SK-N-SH treated with all-trans-retinoic acid at 6 μM for 48 hours (cell line): ENCODE measurements around the gene MB21D2.
A peak's percentile ranks its signal among the peaks of the same experiment; 100 is the strongest.

Experiments used
- ATAC-seq: fragments of 200-7000 bp; cut with Tn5 transposase; 3 replicates; pipeline ENCODE4 v1.9.1; 2020; ENCODE audit warnings: mild to moderate bottlenecking, moderate library complexity
- CSDC2 ChIP-seq: fragments of 250-450 bp; sonication (Bioruptor Pico); IDR thresholded peaks from 2 replicates; pipeline ENCODE4 v1.5.0; 2020; ENCODE audit warnings: mild to moderate bottlenecking, moderate library complexity
- ISL1 ChIP-seq: fragments of 250-450 bp; sonication (Bioruptor Pico); IDR thresholded peaks from 2 replicates; pipeline ENCODE4 v2.1.2; 2022; ENCODE audit warnings: mild to moderate bottlenecking, moderate library complexity
- OSR1 ChIP-seq: fragments of 250-450 bp; sonication (Bioruptor Pico); IDR thresholded peaks from 2 replicates; pipeline ENCODE4 v1.8.0; 2022; ENCODE audit warnings: moderate library complexity, mild to moderate bottlenecking, inconsistent platforms
- PPARA ChIP-seq: fragments of 250-450 bp; sonication (Bioruptor Pico); IDR thresholded peaks from 2 replicates; pipeline ENCODE4 v1.5.0; 2020; ENCODE audit warnings: mild to moderate bottlenecking, borderline replicate concordance
- RARB ChIP-seq: fragments of 250-450 bp; sonication (Bioruptor Pico); IDR thresholded peaks from 2 replicates; pipeline ENCODE4 v1.8.0; 2021; ENCODE audit warnings: mild to moderate bottlenecking, moderate library complexity
- SNAI2 ChIP-seq: fragments of 250-450 bp; sonication (Bioruptor Pico); IDR thresholded peaks from 2 replicates; pipeline ENCODE4 v1.5.0; 2020; ENCODE audit warnings: mild to moderate bottlenecking, moderate library complexity
- TCF4 ChIP-seq: fragments of 250-450 bp; sonication (Bioruptor Pico); IDR thresholded peaks from 2 replicates; pipeline ENCODE4 v1.8.0; 2021; ENCODE audit warnings: mild to moderate bottlenecking, moderate library complexity, borderline replicate concordance
- TOX ChIP-seq: fragments of 250-450 bp; sonication (Bioruptor Pico); IDR thresholded peaks from 2 replicates; pipeline ENCODE4 v1.8.0; 2021; ENCODE audit warnings: mild to moderate bottlenecking, moderate library complexity, borderline replicate concordance
- ZC3H10 ChIP-seq: fragments of 250-450 bp; sonication (Bioruptor Pico); IDR thresholded peaks from 2 replicates; pipeline ENCODE4 v1.5.1; 2021; ENCODE audit warnings: mild to moderate bottlenecking, moderate library complexity
- ZFP3 ChIP-seq: fragments of 250-450 bp; sonication (Bioruptor Pico); IDR thresholded peaks from 2 replicates; pipeline ENCODE4 v1.5.0; 2020; ENCODE audit warnings: mild to moderate bottlenecking, moderate library complexity
- ZFP30 ChIP-seq: fragments of 450-650 bp; formaldehyde crosslinking; IDR thresholded peaks from 2 replicates; pipeline ENCODE4 v1.5.0; 2022; ENCODE audit warnings: mild to moderate bottlenecking, moderate library complexity
- ZNF565 ChIP-seq: fragments of 450-650 bp; formaldehyde crosslinking; conservative IDR thresholded peaks from 2 replicates; pipeline ENCODE4 v1.5.0; 2020; ENCODE audit warnings: low read depth, mild to moderate bottlenecking, moderate library complexity
- TF ChIP-seq, protein P1 (sequence below): fragments of 250-450 bp; sonication (Bioruptor Pico); IDR thresholded peaks from 2 replicates; pipeline ENCODE4 v1.5.1; 2021; ENCODE audit warnings: mild to moderate bottlenecking, moderate library complexity
- TF ChIP-seq, protein P2 (sequence below): fragments of 250-450 bp; sonication (Bioruptor Pico); IDR thresholded peaks from 2 replicates; pipeline ENCODE4 v1.5.1; 2020; ENCODE audit warnings: low read depth, mild to moderate bottlenecking, moderate library complexity
- TF ChIP-seq, protein P3 (sequence below): fragments of 250-450 bp; sonication (Bioruptor Pico); IDR thresholded peaks from 2 replicates; pipeline ENCODE4 v1.8.0; 2021; ENCODE audit warnings: low read depth, mild to moderate bottlenecking, moderate library complexity, borderline replicate concordance
- TF ChIP-seq, protein P4 (sequence below): fragments of 250-450 bp; sonication (Bioruptor Pico); IDR thresholded peaks from 2 replicates; pipeline ENCODE4 v1.5.0; 2020; ENCODE audit warnings: mild to moderate bottlenecking, moderate library complexity
- TF ChIP-seq, protein P5 (sequence below): fragments of 250-450 bp; sonication (Bioruptor Pico); IDR thresholded peaks from 2 replicates; pipeline ENCODE4 v1.8.0; 2020; ENCODE audit warnings: mild to moderate bottlenecking, moderate library complexity, borderline replicate concordance

Gene MB21D2

DNA sequence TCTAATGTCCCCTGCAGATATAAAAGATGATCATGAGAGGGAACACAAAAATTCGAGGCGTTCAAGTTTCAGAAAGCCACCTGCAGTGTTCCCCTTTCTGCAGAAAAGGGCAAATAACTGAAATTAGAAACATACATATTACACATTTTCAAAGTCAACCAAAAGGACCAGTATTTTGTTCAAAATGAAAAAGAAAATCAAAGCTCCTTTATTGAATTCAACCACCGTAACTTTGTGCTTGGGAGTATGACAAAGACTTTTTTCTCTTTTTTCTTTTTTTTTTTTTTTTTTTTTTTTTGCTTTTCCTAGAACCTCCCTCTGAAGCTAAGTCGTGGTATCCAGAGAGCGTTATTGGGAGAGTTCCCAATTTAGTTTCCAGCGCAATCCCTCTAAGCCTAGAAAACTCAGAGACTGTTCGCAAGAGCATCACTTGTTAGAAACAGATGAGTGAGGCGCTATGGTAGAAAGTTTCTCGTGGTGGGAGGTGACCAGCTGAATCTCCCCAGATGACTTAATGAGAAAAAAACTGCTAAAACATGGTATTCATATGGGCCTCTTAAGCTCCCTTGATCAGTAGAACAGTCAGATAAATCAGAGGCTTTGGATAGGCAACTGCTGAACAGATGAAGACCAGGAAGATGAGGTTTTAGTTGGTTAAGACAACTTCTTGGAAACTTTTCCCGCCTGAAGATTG lies 77.4 kb downstream of the MB21D2 start:
- no peak for ATAC-seq
- TF ChIP-seq PPARA (CRISPR knock-in tag) (no peak), ZFP3 (CRISPR knock-in tag) (no peak), SNAI2 (CRISPR knock-in tag) (no peak), OSR1 (CRISPR knock-in tag) (no peak)
- TF ChIP-seq, protein P1, sequence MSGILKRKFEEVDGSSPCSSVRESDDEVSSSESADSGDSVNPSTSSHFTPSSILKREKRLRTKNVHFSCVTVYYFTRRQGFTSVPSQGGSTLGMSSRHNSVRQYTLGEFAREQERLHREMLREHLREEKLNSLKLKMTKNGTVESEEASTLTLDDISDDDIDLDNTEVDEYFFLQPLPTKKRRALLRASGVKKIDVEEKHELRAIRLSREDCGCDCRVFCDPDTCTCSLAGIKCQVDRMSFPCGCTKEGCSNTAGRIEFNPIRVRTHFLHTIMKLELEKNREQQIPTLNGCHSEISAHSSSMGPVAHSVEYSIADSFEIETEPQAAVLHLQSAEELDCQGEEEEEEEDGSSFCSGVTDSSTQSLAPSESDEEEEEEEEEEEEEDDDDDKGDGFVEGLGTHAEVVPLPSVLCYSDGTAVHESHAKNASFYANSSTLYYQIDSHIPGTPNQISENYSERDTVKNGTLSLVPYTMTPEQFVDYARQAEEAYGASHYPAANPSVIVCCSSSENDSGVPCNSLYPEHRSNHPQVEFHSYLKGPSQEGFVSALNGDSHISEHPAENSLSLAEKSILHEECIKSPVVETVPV (CRISPR knock-in tag) = no peak

DNA sequence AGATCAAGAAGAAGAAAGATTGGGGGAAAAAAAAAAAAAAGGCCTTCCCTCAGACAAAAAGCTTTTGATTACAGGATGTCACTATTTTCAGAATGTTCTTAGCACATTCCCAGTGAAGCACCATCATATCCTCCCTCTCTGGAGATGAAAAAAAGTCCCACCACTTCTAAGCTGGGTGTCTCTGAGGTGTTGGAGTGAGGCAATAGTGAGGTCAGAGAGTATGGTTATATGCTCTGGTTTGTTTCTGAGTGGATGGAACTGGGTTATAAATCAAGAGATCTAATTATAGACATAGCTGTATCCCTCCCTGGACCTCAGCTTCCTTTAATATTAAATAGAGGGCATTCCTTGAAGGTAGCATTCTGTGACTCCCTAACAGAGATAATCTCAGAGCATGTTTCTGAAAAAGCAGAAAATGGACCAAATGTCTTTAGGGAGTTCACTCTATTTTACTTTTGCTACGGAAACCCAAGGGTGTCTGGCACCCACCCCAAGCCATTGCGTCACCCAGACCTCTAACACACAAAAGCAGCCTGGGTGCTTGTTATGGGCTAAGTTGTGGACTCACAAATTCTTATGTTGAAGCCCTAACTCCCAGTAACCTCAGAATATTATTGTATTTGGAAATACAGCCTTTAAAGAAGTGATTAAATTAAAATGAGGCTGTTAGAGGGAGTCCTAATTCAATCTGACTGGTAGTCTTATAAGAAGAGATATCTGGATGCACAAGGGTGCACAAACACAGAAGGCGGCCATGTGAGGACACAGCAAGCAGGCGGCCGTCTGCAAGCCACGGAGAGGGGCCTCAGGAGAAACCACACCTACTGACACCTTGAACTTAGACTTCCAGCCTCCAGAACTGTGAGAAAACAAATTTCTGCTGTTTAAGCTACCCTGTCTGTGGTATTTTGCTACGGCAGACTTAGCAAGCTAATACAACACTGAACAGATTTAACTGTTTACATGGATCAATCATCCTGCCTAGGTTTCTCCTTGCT lies 81.5 kb downstream of the MB21D2 start:
- peak; percentile 60 for ATAC-seq
- TF ChIP-seq, protein P2, sequence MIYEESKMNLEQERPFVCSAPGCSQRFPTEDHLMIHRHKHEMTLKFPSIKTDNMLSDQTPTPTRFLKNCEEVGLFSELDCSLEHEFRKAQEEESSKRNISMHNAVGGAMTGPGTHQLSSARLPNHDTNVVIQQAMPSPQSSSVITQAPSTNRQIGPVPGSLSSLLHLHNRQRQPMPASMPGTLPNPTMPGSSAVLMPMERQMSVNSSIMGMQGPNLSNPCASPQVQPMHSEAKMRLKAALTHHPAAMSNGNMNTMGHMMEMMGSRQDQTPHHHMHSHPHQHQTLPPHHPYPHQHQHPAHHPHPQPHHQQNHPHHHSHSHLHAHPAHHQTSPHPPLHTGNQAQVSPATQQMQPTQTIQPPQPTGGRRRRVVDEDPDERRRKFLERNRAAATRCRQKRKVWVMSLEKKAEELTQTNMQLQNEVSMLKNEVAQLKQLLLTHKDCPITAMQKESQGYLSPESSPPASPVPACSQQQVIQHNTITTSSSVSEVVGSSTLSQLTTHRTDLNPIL (CRISPR knock-in tag) = peak; percentile 79
- TF ChIP-seq ZFP30 = no peak
- TF ChIP-seq ZC3H10 (CRISPR knock-in tag) = 0 out of 2 replicates have a peak, but pooled peaks have one; percentile 34
- TF ChIP-seq, protein P3, sequence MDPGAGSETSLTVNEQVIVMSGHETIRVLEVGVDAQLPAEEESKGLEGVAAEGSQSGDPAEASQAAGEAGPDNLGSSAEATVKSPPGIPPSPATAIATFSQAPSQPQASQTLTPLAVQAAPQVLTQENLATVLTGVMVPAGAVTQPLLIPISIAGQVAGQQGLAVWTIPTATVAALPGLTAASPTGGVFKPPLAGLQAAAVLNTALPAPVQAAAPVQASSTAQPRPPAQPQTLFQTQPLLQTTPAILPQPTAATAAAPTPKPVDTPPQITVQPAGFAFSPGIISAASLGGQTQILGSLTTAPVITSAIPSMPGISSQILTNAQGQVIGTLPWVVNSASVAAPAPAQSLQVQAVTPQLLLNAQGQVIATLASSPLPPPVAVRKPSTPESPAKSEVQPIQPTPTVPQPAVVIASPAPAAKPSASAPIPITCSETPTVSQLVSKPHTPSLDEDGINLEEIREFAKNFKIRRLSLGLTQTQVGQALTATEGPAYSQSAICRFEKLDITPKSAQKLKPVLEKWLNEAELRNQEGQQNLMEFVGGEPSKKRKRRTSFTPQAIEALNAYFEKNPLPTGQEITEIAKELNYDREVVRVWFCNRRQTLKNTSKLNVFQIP = no peak
- TF ChIP-seq TOX (CRISPR knock-in tag) = peak; percentile 26; the same call in 1 of the 2 replicates
- TF ChIP-seq PPARA (CRISPR knock-in tag) = no peak
- TF ChIP-seq, protein P1 (CRISPR knock-in tag) = 0 out of 2 replicates have a peak, but pooled peaks have one; percentile 45
- TF ChIP-seq, protein P4, sequence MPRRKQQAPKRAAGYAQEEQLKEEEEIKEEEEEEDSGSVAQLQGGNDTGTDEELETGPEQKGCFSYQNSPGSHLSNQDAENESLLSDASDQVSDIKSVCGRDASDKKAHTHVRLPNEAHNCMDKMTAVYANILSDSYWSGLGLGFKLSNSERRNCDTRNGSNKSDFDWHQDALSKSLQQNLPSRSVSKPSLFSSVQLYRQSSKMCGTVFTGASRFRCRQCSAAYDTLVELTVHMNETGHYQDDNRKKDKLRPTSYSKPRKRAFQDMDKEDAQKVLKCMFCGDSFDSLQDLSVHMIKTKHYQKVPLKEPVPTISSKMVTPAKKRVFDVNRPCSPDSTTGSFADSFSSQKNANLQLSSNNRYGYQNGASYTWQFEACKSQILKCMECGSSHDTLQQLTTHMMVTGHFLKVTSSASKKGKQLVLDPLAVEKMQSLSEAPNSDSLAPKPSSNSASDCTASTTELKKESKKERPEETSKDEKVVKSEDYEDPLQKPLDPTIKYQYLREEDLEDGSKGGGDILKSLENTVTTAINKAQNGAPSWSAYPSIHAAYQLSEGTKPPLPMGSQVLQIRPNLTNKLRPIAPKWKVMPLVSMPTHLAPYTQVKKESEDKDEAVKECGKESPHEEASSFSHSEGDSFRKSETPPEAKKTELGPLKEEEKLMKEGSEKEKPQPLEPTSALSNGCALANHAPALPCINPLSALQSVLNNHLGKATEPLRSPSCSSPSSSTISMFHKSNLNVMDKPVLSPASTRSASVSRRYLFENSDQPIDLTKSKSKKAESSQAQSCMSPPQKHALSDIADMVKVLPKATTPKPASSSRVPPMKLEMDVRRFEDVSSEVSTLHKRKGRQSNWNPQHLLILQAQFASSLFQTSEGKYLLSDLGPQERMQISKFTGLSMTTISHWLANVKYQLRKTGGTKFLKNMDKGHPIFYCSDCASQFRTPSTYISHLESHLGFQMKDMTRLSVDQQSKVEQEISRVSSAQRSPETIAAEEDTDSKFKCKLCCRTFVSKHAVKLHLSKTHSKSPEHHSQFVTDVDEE = no peak
- peak; percentile 50; the same call in 1 of the 2 replicates for TF ChIP-seq TCF4 (CRISPR knock-in tag)
- no peak for TF ChIP-seq ZFP3 (CRISPR knock-in tag)
- peak; percentile 80 for TF ChIP-seq ISL1
- peak; percentile 73; the same call in 1 of the 2 replicates for TF ChIP-seq SNAI2 (CRISPR knock-in tag)
- TF ChIP-seq RARB = no peak
- no peak for TF ChIP-seq CSDC2 (CRISPR knock-in tag)
- TF ChIP-seq, protein P5, sequence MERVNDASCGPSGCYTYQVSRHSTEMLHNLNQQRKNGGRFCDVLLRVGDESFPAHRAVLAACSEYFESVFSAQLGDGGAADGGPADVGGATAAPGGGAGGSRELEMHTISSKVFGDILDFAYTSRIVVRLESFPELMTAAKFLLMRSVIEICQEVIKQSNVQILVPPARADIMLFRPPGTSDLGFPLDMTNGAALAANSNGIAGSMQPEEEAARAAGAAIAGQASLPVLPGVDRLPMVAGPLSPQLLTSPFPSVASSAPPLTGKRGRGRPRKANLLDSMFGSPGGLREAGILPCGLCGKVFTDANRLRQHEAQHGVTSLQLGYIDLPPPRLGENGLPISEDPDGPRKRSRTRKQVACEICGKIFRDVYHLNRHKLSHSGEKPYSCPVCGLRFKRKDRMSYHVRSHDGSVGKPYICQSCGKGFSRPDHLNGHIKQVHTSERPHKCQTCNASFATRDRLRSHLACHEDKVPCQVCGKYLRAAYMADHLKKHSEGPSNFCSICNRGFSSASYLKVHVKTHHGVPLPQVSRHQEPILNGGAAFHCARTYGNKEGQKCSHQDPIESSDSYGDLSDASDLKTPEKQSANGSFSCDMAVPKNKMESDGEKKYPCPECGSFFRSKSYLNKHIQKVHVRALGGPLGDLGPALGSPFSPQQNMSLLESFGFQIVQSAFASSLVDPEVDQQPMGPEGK (CRISPR knock-in tag) = 0 out of 2 replicates have a peak, but pooled peaks have one; percentile 10
- TF ChIP-seq ZNF565 (CRISPR knock-in tag) = no peak
